ENCODE data around the gene TRAF2.
A peak's percentile ranks its signal among the peaks of the same experiment; 100 is the strongest.

The TRAF2 gene

DNA sequence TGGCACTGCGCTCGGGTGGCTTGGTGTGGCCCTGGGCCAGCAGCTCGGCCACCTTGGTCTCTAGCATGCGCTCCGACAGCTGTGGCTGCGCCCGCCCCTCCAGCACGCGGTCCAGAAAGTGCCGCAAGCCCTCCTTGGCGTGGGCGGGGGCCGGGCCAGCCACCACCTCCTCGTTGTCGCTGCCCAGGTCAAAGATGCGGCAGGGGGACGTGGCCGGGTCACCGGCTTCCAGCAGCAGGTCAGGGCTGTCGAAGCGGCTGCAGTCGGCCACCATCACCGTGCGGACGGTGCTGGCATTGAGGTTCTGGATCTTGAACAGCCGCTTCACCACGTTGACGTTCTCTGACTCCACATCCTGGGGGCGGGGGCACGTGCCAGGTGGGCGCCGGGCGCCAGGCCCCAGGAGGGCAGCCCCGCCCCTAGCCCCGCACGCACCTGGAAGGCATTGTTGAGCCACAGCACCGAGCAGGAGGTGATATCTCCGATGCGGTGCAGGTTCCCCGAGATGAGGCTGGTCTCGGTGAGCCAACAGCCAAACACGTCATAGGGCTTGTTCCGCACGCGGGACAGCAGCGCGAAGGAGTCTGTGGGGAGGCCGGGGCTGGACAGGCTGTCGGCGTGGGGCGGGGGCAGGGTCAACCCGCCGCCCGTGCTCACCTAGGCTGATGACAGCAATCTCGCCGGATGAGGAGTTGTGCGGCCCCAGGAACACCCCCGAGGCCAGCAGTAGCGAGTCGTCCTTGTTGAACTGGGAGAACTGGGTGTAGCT is 56.0 kb downstream of the TRAF2 start:
- Histone ChIP-seq H3K18ac (ENCODE audit: low read length) (no peak overlapping the region), H3K56ac (ENCODE audit: low read length) (no peak overlapping the region), H2BK5ac (ENCODE audit: low read length) (no peak overlapping the region), H4K8ac (ENCODE audit: low read depth, low read length) (no peak overlapping the region), H3K4me2 (ENCODE audit: low read length) (no peak overlapping the region), H3K9ac (ENCODE audit: low read length) (no peak overlapping the region), H3K79me2 (ENCODE audit: control insufficient read depth, insufficient read depth, low read length) (peaks cover 3% of the 10 kb centered on the region), H2BK120ac (ENCODE audit: low read depth, low read length) (no peak overlapping the region), H3K27me3 (ENCODE audit: insufficient read depth, low read length, poor library complexity) (no peaks in the 10 kb centered on the region), H3K23ac (ENCODE audit: low read length) (no peak overlapping the region), H3K4me3 (ENCODE audit: low read length) (no peak overlapping the region), H2AK5ac (ENCODE audit: low read length) (no peak overlapping the region), H3K27ac (ENCODE audit: low read depth, low read length) (no peak overlapping the region), H3K79me1 (ENCODE audit: low read length) (peaks cover 2% of the 10 kb centered on the region), H4K5ac (ENCODE audit: low read length) (no peak overlapping the region), H3K4ac (ENCODE audit: low read depth, low read length) (no peak overlapping the region), H3K4me1 (ENCODE audit: control insufficient read depth, low read depth, low read length) (no peaks in the 10 kb centered on the region), H2BK15ac (replicated peaks; ENCODE audit: low read depth) (no peak overlapping the region), H3K36me3 (ENCODE audit: control insufficient read depth, insufficient read depth, low read length) (peaks cover 12% of the 10 kb centered on the region)
- no CpG with 5 or more reads among the region's 60 CpGs for whole genome bisulfite sequencing (ENCODE audit: extremely low coverage, insufficient coverage, low lambda C conversion rate)
- no peak for DNase-seq

DNA sequence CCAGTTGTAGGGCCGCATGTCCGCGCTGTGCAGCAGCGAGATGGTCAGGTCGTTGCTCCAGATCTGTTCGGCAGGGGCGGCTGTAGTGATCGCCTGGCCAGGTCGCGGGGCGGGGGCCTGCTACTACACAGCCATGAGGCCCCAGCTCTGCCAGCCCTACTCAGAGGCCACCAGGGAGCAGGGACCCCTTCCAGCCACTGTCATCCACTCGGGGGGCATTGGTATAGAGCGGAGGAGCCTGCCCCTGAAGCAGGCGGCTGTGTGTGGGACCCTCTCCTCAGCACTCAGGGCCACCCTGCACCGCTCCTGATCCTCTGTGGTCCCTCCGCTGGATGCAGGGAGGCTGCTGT is 56.5 kb downstream of the TRAF2 start:
- no CpG with 5 or more reads among the region's 16 CpGs for WGBS (ENCODE audit: extremely low coverage, insufficient coverage, low lambda C conversion rate)
- Histone ChIP-seq H3K27ac (ENCODE audit: low read depth, low read length) (no peak overlapping the region), H3K9ac (ENCODE audit: low read length) (no peak overlapping the region), H3K23ac (ENCODE audit: low read length) (no peak overlapping the region), H4K5ac (ENCODE audit: low read length) (no peak overlapping the region), H3K27me3 (ENCODE audit: insufficient read depth, low read length, poor library complexity) (no peaks in the 10 kb centered on the region), H2BK120ac (ENCODE audit: low read depth, low read length) (no peak overlapping the region), H3K4ac (ENCODE audit: low read depth, low read length) (no peak overlapping the region), H4K8ac (ENCODE audit: low read depth, low read length) (no peak overlapping the region), H2BK15ac (replicated peaks; ENCODE audit: low read depth) (no peak overlapping the region), H2BK5ac (ENCODE audit: low read length) (no peak overlapping the region), H3K79me1 (ENCODE audit: low read length) (peaks cover 2% of the 10 kb centered on the region), H3K4me1 (ENCODE audit: control insufficient read depth, low read depth, low read length) (no peaks in the 10 kb centered on the region), H3K56ac (ENCODE audit: low read length) (peak overlapping the region; percentile 94), H2AK5ac (ENCODE audit: low read length) (no peak overlapping the region), H3K4me2 (ENCODE audit: low read length) (no peak overlapping the region), H3K18ac (ENCODE audit: low read length) (no peak overlapping the region), H3K4me3 (ENCODE audit: low read length) (no peak overlapping the region), H3K36me3 (ENCODE audit: control insufficient read depth, insufficient read depth, low read length) (peaks cover 8% of the 10 kb centered on the region), H3K79me2 (ENCODE audit: control insufficient read depth, insufficient read depth, low read length) (peaks cover 3% of the 10 kb centered on the region)
- DNase-seq = no peak

DNA sequence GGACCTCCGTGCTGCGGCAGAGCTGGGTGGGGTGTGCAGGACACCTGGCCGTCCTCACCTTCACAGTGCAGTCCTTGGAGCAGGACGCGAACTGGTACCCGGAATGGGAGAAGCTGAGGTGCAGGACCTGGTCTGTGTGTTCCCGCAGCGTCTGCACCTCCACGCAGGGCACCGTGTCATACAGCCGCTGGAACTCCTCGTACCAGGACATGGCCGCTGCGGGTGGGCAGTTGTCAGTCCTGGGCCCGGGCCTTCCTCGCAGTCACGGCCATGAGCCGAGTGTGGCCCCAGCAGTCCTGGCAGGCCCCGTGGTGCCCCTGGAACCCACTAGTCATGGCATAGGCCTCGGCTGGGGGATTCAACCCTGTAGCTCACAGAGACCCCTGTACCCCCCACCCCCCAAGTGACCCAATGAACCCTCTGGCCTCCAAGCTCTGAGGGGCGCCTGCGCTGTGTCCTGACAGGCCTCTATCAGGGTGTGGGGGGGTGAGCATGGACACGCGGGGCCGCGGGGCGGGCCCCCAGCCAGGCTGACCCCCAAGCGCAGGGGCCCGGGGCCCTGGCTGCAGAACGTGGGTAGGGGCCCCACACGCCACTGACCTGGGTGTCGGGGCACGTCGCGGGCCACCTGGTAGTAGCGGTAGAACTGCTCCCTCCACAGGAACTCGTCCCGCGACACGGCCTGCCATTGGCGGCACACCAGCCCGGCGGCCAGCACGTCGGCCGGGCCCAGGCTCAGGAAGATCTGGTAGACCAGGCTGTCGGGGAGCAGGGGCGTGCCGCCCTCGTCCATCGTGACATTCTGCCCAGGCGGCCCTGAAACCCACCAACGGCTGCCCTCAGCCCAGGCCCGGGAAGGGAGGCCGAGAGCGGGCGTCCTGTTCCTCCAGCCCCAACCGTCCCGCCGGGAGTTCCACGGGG is 57.2 kb downstream of the TRAF2 start:
- Histone ChIP-seq H3K9ac (ENCODE audit: low read length) (peak overlapping the region; percentile 94), H2BK15ac (replicated peaks; ENCODE audit: low read depth) (no peak overlapping the region), H4K5ac (ENCODE audit: low read length) (no peak overlapping the region), H3K79me1 (ENCODE audit: low read length) (peaks cover 2% of the 10 kb centered on the region), H3K56ac (ENCODE audit: low read length) (peak overlapping the region; percentile 94), H3K4me2 (ENCODE audit: low read length) (peak overlapping the region; percentile 81), H3K4me1 (ENCODE audit: control insufficient read depth, low read depth, low read length) (no peaks in the 10 kb centered on the region), H4K8ac (ENCODE audit: low read depth, low read length) (no peak overlapping the region), H3K4me3 (ENCODE audit: low read length) (peak overlapping the region; percentile 47), H3K36me3 (ENCODE audit: control insufficient read depth, insufficient read depth, low read length) (peaks cover 8% of the 10 kb centered on the region), H3K18ac (ENCODE audit: low read length) (peak overlapping the region; percentile 57), H2BK120ac (ENCODE audit: low read depth, low read length) (no peak overlapping the region), H3K23ac (ENCODE audit: low read length) (no peak overlapping the region), H3K27me3 (ENCODE audit: insufficient read depth, low read length, poor library complexity) (no peaks in the 10 kb centered on the region), H3K27ac (ENCODE audit: low read depth, low read length) (peak overlapping the region; percentile 74), H2BK5ac (ENCODE audit: low read length) (no peak overlapping the region), H3K4ac (ENCODE audit: low read depth, low read length) (peak overlapping the region; percentile 39), H2AK5ac (ENCODE audit: low read length) (no peak overlapping the region), H3K79me2 (ENCODE audit: control insufficient read depth, insufficient read depth, low read length) (peaks cover 3% of the 10 kb centered on the region)
- DNase-seq = peak; percentile 39
- WGBS (ENCODE audit: extremely low coverage, insufficient coverage, low lambda C conversion rate) = no CpG with 5 or more reads among the region's 61 CpGs

DNA sequence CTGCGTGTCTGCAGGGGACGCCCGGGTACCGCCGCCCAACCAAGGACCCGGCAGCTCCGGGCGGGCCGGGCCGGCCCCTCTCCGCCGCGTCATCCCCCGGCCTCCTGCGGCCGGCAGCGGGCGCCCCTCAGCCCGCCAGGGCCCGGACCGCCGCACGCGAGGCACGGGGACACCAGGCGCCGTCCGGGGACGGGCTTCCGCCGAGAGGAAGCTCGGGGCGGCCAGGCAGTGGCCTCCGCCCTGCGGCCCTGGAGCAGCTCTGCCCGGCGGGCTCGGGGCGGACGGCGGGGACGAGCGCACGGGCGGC is 57.8 kb downstream of the TRAF2 start:
- Histone ChIP-seq H3K79me1 (ENCODE audit: low read length) (peaks cover 2% of the 10 kb centered on the region), H2AK5ac (ENCODE audit: low read length) (no peak overlapping the region), H2BK120ac (ENCODE audit: low read depth, low read length) (peak overlapping the region; percentile 16), H3K4me2 (ENCODE audit: low read length) (peak overlapping the region; percentile 81), H2BK15ac (replicated peaks; ENCODE audit: low read depth) (no peak overlapping the region), H3K79me2 (ENCODE audit: control insufficient read depth, insufficient read depth, low read length) (peaks cover 3% of the 10 kb centered on the region), H3K36me3 (ENCODE audit: control insufficient read depth, insufficient read depth, low read length) (peaks cover 8% of the 10 kb centered on the region), H3K4me3 (ENCODE audit: low read length) (peak overlapping the region; percentile 47), H4K5ac (ENCODE audit: low read length) (no peak overlapping the region), H2BK5ac (ENCODE audit: low read length) (no peak overlapping the region), H3K18ac (ENCODE audit: low read length) (peak overlapping the region; percentile 57), H3K4me1 (ENCODE audit: control insufficient read depth, low read depth, low read length) (no peaks in the 10 kb centered on the region), H4K8ac (ENCODE audit: low read depth, low read length) (no peak overlapping the region), H3K27ac (ENCODE audit: low read depth, low read length) (peak overlapping the region; percentile 74), H3K4ac (ENCODE audit: low read depth, low read length) (peak overlapping the region; percentile 39), H3K9ac (ENCODE audit: low read length) (peak overlapping the region; percentile 94), H3K27me3 (ENCODE audit: insufficient read depth, low read length, poor library complexity) (no peaks in the 10 kb centered on the region), H3K23ac (ENCODE audit: low read length) (peak overlapping the region; percentile 99), H3K56ac (ENCODE audit: low read length) (peak overlapping the region; percentile 94)
- DNase-seq = peak; percentile 54
- WGBS (ENCODE audit: extremely low coverage, insufficient coverage, low lambda C conversion rate) = no CpG with 5 or more reads among the region's 45 CpGs

DNA sequence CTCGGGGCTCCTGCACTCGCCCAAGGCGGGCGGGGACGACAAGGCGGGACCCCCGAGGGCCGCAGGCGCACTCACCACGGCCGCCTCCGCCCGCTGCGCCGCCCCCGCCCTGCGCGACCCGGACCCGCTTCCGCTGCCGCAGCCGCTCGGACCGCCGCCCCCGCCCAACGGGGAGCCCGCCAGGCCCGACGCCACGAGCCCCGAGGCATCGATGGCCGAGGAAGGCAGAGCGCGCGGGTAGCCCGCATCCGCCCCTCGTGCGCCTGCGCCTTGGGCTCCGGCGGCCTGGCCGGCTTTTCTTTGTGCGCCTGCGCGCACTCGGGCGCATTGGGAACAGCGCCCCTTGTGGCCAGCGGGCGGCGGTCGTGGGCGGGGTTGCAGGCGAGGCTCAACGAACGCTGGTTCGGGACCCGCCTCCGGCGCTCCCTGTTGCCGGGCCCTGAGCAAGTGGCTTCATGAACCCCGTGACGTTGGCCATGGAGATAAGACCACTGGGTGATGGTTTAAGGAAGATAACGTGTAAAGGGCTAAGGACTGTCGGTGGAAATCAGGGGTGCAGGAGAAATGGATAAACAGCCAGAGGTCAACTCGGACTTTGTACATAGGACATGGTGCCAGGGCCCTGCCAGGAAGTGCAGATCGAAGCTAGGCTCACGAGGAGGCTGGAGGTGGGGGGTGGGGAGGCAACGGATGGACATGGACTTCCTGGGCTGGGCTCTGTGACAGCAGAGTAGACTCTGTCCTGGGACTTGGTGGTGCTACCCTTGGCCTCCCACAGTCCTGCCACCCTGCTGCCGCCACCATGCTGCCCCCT is 58.4 kb downstream of the TRAF2 start, which contains the start of the genes C8G and FBXW5:
Gene C8G, plus strand, starts transcription at position 725 of the 814 bp plus-strand sequence. Its CDS starts 78 bp downstream, at position 803.
Gene FBXW5, minus strand, starts transcription at position 220 of the 814 bp plus-strand sequence. CDS start 655 bp downstream, outside the sequence.
- H2BK120ac ChIP-seq (ENCODE audit: low read depth, low read length) = peak within 1 kb of the TSS; percentile 16
- H3K4ac ChIP-seq (ENCODE audit: low read depth, low read length) = peak within 1 kb of the TSS; percentile 39
- H2BK5ac ChIP-seq (ENCODE audit: low read length) = no peak within 1 kb of the TSS
- H3K18ac ChIP-seq (ENCODE audit: low read length) = peak within 1 kb of the TSS; percentile 57
- peak; percentile 94 for DNase-seq
- peak within 1 kb of the TSS; percentile 94 for H3K9ac ChIP-seq (ENCODE audit: low read length)
- H3K36me3 ChIP-seq (ENCODE audit: control insufficient read depth, insufficient read depth, low read length) = peaks cover 5% of the 10 kb centered on the region
- H3K4me3 ChIP-seq (ENCODE audit: low read length) = peak within 1 kb of the TSS; percentile 47
- no peaks in the 10 kb centered on the region for H3K27me3 ChIP-seq (ENCODE audit: insufficient read depth, low read length, poor library complexity)
- no peak within 1 kb of the TSS for H4K5ac ChIP-seq (ENCODE audit: low read length)
- H3K27ac ChIP-seq (ENCODE audit: low read depth, low read length) = peak within 1 kb of the TSS; percentile 74
- no peak within 1 kb of the TSS for H2AK5ac ChIP-seq (ENCODE audit: low read length)
- peak within 1 kb of the TSS; percentile 99 for H3K23ac ChIP-seq (ENCODE audit: low read length)
- peaks cover 2% of the 10 kb centered on the region for H3K79me1 ChIP-seq (ENCODE audit: low read length)
- no peak within 1 kb of the TSS for H2BK15ac ChIP-seq (replicated peaks; ENCODE audit: low read depth)
- no peaks in the 10 kb centered on the region for H3K4me1 ChIP-seq (ENCODE audit: control insufficient read depth, low read depth, low read length)
- peak within 1 kb of the TSS; percentile 81 for H3K4me2 ChIP-seq (ENCODE audit: low read length)
- peak within 1 kb of the TSS; percentile 94 for H3K56ac ChIP-seq (ENCODE audit: low read length)
- no CpG with 5 or more reads among the region's 74 CpGs for WGBS (ENCODE audit: extremely low coverage, insufficient coverage, low lambda C conversion rate)
- H4K8ac ChIP-seq (ENCODE audit: low read depth, low read length) = no peak within 1 kb of the TSS
- H3K79me2 ChIP-seq (ENCODE audit: control insufficient read depth, insufficient read depth, low read length) = peaks cover 3% of the 10 kb centered on the region

Measured in mesendoderm (in vitro differentiated cells).